Kidney capillary endothelial cell (primary cell): Measurements from ENCODE around the gene DLG5.

Experiments used
- DNase-seq: peaks from one replicate; pipeline ENCODE4 v3.0.0-alpha.2; 2018; ENCODE audit warnings: low spot score

Gene DLG5

GRCh38 chr10:77889277-77889903 is 37.2 kb downstream of the DLG5 start:
- no peak for DNase-seq

DNA sequence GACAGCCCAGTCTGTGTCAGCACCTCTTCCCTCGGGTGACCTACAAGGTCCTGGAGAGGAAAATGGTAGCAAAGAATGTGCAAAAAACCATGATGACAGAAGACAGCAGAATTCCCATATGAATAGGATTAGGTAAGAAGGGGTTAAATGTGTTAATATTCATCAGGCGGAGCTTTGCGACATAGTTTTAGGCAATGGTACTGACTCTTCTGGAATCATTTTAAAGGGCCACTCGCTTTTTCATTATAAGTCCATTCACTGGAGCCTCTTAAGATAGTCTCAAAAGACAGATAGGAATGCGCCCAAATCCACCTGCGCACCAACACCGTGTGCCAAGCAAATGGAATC is 38.2 kb downstream of the DLG5 start:
- DNase-seq, result no peak

- no peak for DNase-seq
Measured at GRCh38 chr10:77887631-77888355, 38.8 kb downstream of the DLG5 start.

- no peak for DNase-seq
Measured at GRCh38 chr10:77886795-77887355, 39.7 kb downstream of the DLG5 start.

DNA sequence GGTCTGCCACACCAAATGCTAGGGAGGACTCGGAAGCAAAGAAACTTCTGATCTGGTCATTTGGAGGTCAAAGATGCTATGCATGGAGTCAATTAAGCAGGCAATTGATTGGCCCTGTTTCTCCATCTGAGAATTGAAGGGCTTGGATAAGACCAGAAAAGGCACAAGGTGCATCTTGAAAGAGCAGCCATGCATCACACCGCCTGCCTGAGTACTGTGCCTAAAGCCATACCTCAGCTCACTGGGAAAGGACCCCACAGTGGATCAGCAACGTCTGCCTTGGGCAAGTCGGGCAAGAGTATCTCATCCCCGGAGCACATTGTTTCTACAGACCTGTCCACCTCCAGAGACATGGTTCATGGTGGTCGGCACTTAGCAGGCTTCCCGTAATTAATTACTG is 42.4 kb downstream of the DLG5 start:
- no peak for DNase-seq

DNA sequence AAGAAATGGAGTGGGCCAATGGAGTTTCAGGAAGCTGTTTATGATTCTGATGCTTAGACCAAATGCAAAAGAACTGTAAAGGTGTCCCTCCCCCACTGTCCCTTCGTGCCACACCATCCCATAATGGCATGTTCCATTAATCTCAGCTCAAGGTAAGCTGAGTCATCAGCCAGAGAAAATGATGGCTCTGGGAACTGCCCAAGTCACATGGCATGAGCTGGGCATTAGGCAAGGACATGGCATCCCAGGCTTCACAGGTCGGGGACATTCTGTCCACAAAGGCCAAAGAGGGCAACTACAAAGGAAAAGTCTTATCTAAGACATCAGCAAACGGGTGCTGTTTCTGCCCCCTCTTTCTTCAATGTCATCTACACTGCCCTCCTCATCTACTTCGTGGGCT is 44.9 kb downstream of the DLG5 start:
- DNase-seq, result no peak

DNA sequence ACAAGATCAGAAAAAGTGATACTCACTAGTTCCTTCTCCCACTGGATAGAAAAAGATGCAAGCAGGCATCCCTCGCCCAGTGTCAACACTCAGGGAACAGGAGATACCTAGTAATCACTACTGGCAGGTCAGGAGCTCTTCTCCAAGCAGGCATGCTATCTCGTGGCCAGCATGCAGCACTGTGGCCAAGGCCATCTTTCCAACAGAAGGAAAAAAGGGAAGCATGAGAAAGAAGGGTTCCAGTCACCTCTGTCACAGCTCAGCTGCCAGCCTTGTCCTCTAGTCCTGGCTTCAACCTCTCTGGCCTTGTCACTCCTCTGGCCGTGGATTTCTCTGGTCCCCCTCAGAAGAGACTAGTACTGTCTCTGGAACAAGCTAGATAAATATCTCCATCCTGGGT is 45.3 kb downstream of the DLG5 start:
- no peak for DNase-seq

DNA sequence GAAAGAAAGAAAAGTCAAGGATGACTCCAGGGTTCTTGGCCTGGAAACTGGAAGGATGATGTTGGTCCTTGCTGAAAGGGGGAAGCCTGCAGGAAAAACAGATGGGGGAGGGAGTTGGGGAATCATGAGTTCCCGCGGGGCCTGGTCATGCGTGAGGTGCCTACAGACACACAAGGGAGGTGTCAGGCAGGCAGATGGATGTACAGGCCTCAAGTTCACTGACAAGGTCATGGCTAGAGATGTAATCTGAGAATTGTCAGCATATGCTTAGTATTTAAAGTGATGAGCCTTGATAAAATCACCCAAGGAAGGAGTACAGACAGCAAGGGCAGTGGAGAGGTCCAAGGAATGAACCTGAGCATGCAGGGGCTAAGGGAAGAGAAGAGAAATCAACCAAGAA is 46.8 kb downstream of the DLG5 start:
- DNase-seq, result no peak

DNA sequence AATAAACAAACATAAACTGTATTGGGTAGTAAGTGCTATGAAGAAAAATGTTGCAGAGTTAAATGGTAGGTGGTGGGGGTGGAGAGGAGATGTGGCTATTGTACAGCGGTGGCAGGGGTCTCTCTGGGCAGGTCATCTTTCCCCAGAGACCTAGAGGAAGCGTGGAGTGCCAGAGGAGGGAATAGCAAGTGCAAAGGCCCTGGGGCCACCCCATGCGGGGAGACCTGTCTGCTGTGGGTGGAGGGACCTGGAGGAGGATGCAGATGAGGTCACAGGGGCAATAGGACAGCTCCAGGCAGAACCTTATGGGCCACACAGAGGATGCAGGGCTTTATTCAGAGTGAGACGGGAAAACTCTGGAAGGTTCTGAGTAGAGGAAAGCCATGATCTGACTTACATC is 47.5 kb downstream of the DLG5 start:
- DNase-seq, result no peak

DNA sequence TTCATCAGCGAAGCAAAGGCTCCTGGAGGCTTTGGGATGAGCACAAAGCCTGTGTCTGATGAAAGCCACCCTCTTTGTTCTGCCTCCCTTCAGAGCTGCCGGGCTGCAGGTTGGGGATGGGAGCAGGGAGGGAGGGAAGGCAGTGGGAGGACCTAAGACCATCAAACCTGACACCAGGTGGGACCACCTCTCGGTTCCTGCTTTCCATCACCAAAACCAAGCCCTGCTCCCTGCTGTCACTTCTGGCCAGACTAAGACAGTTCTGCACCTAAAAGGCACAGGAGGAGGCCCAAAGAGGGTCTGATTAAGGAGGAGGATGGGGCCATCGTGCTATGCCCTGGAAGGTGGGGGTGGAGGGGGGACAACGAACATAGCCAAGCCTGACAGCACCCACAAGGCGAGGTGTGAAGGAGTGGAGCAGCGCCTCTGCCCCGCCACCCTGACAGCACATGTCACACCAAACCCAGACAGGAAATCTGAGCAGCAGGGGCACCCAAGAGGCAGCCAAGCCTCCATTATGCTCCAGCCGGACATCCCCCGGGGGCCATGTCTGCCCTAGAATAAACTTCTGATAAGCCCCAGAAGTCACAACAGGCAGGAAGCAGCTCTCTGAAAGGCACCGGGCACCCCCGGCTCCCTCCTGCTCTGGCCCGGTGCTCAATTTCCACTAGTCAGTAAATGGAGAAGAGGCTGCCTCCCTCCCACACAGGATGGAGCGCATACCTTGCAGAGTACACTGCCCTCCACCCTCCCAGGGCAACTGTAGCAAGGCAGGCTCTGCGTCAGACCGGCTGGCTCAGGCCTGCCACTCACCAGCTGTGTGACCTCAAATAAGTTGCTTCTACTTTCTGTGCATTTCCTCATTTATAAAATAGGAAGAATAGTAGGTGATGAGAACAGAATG is 48.9 kb downstream of the DLG5 start:
- DNase-seq, result peak; percentile 26

GRCh38 chr10:77875730-77876129 is 50.8 kb downstream of the DLG5 start:
- DNase-seq, result no peak

DNA sequence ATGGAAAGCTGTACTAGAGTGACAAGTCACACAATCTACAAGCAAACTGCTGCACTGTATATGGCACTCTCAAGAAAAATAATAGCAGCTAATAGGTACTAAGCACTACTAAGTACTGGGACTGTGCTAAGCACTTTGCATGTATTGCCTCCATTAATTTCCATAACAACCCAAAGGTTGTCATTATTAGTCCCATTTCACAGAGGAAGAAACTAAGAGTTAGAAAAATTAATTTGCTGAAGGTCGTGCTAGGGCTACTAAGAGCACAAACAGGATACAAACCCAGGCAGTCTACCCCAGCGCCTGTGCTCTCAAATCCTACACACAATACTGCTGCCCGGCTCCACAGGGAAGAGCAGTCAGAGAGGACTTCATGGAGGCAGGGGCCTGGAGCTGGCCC is 51.7 kb downstream of the DLG5 start:
- DNase-seq, result no peak

DNA sequence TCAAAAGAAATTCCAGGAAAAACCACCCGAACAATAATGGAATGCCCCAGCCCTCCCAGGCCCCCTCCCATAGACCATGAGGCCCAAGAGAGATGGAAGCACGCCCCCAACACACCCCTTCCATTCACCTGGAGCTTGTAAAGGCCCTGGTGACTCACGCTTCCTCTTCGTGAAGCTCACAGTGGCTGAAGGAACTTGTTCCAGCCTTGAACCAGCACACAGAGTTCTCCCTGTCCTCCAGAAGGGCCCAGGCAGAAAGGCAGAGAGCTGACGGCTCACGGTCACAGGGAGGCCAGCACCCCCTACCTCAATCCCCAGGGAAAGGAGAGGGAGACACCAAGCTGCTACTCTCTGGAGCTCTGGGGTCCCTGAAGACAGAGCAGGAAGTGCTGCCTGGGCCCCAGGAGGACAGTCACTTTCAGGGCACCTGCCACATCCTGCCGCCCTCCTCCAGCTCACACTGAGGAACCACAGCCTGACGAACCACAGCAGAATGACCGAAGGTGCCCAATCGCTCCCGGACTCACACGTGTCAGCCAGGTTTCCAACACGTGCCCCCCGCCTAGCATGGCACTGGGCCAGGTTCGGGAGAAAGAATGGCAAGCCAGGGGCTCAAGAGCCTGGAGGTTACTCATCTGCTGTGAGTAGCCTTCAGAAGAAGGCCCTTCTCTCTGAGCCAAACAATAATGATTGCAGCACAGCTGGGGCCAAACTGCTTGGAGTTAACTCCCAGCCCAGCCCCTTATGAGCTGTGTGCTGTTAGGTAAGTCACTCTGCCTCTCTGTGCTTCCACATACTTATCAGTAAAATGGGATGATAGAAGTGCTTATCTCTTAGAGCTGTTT is 52.8 kb downstream of the DLG5 start:
- peak; percentile 44 for DNase-seq

GRCh38 chr10:77872947-77873535 is 53.5 kb downstream of the DLG5 start:
- DNase-seq, result no peak

DNA sequence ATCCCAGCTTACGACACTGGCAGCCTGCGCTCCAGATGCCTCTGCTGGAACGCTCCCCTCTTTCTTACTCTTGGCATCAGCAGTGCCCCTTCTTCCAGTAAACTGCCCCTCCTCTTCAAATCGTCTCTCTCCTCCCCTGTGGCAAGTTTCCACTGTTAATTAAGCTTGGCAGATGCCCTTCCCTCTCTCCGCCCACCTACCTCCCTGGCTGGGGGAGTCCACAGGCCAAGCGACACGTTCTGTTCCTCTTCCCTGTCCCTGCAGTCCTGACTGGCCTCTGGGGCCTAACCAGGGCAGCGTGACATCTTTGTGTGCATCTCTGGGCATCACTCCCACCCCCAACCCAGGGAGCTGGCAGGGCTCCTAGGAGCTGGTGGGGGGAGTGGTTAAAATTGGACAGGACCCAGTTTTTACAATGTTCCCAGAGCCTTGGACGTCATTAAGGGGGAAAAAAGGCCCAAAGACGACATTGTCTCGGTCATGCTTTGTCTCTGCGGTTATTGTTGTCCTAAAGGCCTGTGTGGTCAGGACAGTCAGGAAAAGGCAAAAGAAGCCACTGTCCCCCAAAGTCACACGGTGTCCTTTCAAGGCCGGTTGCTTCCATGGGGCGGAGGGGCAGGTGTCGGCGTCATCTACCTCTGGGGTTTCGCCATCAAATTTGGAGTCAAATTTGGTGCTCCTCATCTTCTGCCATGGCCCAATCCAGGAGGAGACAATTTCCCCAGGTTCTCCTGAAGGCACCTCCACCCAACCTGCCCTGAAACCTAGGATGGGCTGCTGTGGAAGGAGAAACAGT is 54.2 kb downstream of the DLG5 start:
- DNase-seq, result no peak

DNA sequence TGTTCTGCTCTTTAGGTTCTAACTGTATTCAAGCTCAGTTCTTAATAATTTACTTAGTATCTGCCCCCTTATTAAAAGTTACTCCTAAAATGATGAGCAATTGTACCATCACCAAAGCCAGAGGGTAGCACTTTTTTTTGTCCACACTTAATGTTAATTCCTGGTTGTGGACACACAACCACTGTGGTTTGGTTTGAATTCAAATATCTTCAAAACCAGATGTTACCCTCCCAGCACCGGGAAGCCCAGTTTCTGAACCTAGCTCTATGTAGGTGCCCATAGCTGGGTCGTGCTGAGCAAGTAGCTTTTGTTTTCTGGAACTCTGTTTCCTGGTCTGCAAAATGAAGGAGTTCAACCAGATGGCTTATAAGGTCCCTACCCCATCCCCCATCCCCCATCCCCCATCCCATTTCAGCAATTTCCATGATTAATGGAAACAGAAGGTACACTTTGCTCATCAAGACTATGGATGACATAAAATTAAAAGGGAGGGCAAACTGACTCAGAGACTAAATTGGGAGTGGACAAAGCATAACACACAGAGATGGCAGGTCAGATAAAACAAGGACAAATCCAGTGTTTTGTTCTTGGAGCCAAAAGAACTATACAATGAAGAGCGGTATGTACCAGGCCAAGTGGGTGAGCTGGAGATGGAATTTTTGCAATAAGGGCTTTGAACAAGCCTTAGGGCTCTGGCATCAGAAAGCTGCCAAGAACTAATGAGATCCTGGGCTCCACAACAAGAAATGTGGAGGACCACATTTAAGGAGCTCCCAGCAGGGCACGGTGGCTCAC is 56.7 kb downstream of the DLG5 start:
- DNase-seq, result no peak

GRCh38 chr10:77868523-77868922 is 58.0 kb downstream of the DLG5 start:
- DNase-seq, result no peak

DNA sequence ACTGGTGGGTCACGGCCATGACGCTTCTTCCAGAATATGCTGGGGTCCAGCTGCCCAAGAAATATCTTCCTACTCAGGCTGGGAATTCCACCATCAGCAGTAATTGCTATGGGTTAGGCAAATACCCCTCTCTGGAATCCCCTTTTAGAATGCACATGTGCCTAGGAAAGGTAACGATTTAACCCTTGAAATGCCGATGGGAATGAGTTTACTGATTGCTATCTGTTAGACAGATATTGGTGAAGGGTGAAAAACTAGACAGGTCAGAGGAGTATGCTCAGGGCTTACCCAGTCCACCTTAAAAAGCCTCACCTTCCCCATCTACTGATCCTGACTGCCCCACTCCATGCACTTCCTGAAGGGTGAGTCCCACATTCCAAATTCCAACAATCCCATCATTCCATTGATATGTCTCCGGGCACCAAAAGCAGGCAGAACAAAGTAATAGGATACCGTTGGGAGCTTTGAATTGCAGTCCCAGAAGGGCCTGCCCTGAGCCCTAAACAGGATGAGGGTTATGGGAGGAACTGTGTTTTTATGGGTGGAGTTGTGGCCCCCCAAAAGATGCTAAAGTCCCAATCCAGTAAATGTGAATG is 59.3 kb downstream of the DLG5 start:
- no peak for DNase-seq

DNA sequence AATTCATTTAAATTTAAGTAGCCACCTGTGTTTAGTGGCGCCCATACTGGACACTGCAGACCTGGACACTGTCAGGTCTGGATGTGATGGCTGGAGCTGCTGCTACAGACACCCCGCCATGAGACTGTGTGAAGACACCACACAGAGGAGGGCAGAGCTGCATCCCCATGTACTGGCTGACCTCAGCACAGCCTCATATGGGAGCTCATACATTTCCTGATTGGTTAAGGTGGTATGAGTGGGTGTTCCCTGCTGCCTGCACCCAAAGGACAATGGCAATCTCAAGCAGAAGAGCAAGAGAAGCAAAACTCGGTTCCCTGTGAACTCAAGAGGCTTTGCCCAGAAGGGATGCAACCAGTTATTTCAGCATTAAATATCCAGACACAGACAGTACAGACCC is 60.0 kb downstream of the DLG5 start:
- no peak for DNase-seq
